ENCODE data around the gene UBE2J2. TPM values are rescaled to one million over a fixed set of nuclear protein-coding genes. Genes with fewer than 3 reads are reported as not detected.

Gene UBE2J2
- total RNA-seq, 1 experiment from 2014 or later = 83.4 TPM

GRCh38 chr1:1240822-1241587, 32.6 kb downstream of the UBE2J2 start:
- Histone ChIP-seq H3K4me1 (ENCODE audit: insufficient read depth, low read length) (no peaks in the 10 kb centered on the region), H2BK12ac (ENCODE audit: insufficient read length, low read depth, low read length) (no peak overlapping the region), H4K91ac (ENCODE audit: insufficient read length, low read depth, low read length) (no peak overlapping the region), H3K27me3 (ENCODE audit: insufficient read depth, low read length) (no peaks in the 10 kb centered on the region), H3K4me2 (ENCODE audit: insufficient read depth, insufficient read length, low read length) (no peak overlapping the region), H4K8ac (replicated peaks; ENCODE audit: insufficient read length, low read depth, low read length) (no peak overlapping the region), H4K5ac (ENCODE audit: insufficient read length, low read depth, low read length) (no peak overlapping the region), H3K56ac (ENCODE audit: insufficient read length, low read depth, low read length) (no peak overlapping the region), H3K14ac (ENCODE audit: insufficient read depth, low read length) (no peak overlapping the region), H3K79me1 (ENCODE audit: insufficient read depth, low read depth, low read length, poor library complexity, severe bottlenecking) (no peaks in the 10 kb centered on the region), H2BK15ac (ENCODE audit: low read depth, low read length) (no peak overlapping the region), H3K79me2 (ENCODE audit: insufficient read depth, low read length) (no peaks in the 10 kb centered on the region), H3K18ac (ENCODE audit: insufficient read length, low read depth, low read length) (no peak overlapping the region), H3K23ac (ENCODE audit: insufficient read length, low read depth, low read length) (no peak overlapping the region), H3K4ac (ENCODE audit: low read depth, low read length) (no peak overlapping the region), H3K27ac (ENCODE audit: insufficient read length, low read depth, low read length) (no peak overlapping the region), H2BK20ac (ENCODE audit: low read depth, low read length, poor library complexity, severe bottlenecking) (no peak overlapping the region), H4K20me1 (ENCODE audit: control insufficient read depth, insufficient read depth, insufficient read length) (no peaks in the 10 kb centered on the region), H3K23me2 (ENCODE audit: insufficient read length, low read depth, low read length, poor library complexity, severe bottlenecking) (no peaks in the 10 kb centered on the region), H2AFZ (ENCODE audit: low read length) (no peak overlapping the region), H3K9me3 (ENCODE audit: control insufficient read depth, low read depth, low read length) (no peaks in the 10 kb centered on the region), H2AK5ac (ENCODE audit: insufficient read length, low read length) (no peak overlapping the region), H3T11ph (ENCODE audit: low read length) (no peak overlapping the region), H2BK5ac (ENCODE audit: insufficient read length, low read length) (no peak overlapping the region), H2BK120ac (ENCODE audit: low read depth, low read length, poor library complexity, severe bottlenecking) (no peak overlapping the region), H3K9ac (ENCODE audit: extremely low read depth, insufficient read length, low read length) (no peak overlapping the region)
- no peak overlapping the region for H3K4me3 Mint-ChIP-seq
- no peak overlapping the region for H3K27ac Mint-ChIP-seq
- WGBS (ENCODE audit: extremely low coverage, insufficient read length, low lambda C conversion rate) = no CpG with 5 or more reads among the region's 23 CpGs
- TF ChIP-seq CTCF (conservative IDR thresholded peaks at IDR 0.05) = no peak
- DNase-seq = no peak
- H3K36me3 Mint-ChIP-seq (ENCODE audit: insufficient read depth in 1 of 3, low read depth in 3 of 3) = no peaks in the 10 kb centered on the region
- H3K27me3 Mint-ChIP-seq (ENCODE audit: low read depth) = peaks cover 5% of the 10 kb centered on the region
- peaks cover 0 to 9% of the 10 kb centered on the region in 2 experiments for H3K4me1 Mint-ChIP-seq
- no peaks in the 10 kb centered on the region for H3K9me3 Mint-ChIP-seq

Data from H9 (cell line).